Activated CD8-positive, alpha-beta T cell treated with anti-CD3 and anti-CD28 coated beads for 36 hours (primary cell): ENCODE data around the gene RARS1. TPM values are rescaled to one million over a fixed set of nuclear protein-coding genes. Genes with fewer than 3 reads are reported as not detected.
"Not testable (repeated sequence)": the region's sequence is repeated elsewhere in the genome, so short reads cannot be mapped to it uniquely, and the experiment has no call there.

Source experiments
- ATAC-seq: fragments of 200-7000 bp; cut with Tn5 transposase; one replicate; pipeline ENCODE4 v1.10.0; 2021; ENCODE audit warnings: mild to moderate bottlenecking, moderate library complexity
- CTCF ChIA-PET: fragments of 350-600 bp; sonication (Branson Sonifier 250); formaldehyde crosslinking; loops from one replicate; lab custom pipeline; 2021; ENCODE audit warnings: antibody characterized with exemption; lab: Charles Lee
- POLR2A ChIA-PET: fragments of 350-600 bp; sonication (Branson Sonifier 250); formaldehyde crosslinking; loops from one replicate; lab custom pipeline; 2021; ENCODE audit warnings: antibody characterized with exemption; lab: Charles Lee
- DNase-seq: peaks from one replicate; pipeline ENCODE4 v3.0.0-alpha.2; 2020
- H3K27ac Mint-ChIP-seq: one replicate; pipeline ENCODE4 v1.8.0; 2021; ENCODE audit warnings: mild to moderate bottlenecking, mixed read lengths
- H3K27me3 Mint-ChIP-seq: one replicate; pipeline ENCODE4 v1.8.0; 2021; ENCODE audit warnings: mixed read lengths
- H3K36me3 Mint-ChIP-seq: one replicate; pipeline ENCODE4 v1.8.0; 2021; ENCODE audit warnings: low read depth, mixed read lengths
- H3K4me1 Mint-ChIP-seq: one replicate; pipeline ENCODE4 v1.8.0; 2021; ENCODE audit warnings: low read depth, mixed read lengths
- H3K4me3 Mint-ChIP-seq: one replicate; pipeline ENCODE4 v1.8.0; 2021; ENCODE audit warnings: mild to moderate bottlenecking, moderate library complexity, mixed read lengths
- H3K9me3 Mint-ChIP-seq: one replicate; pipeline ENCODE4 v1.8.0; 2021; ENCODE audit warnings: mixed read lengths
- CTCF ChIP-seq: fragments of 200-600 bp; IDR thresholded peaks from one replicate; pipeline ENCODE4 v1.8.0; 2022; ENCODE audit warnings: antibody characterized with exemption, mild to moderate bottlenecking
- intact Hi-C: fragments of 100-400 bp; cut with micrococcal nuclease; formaldehyde crosslinking; loops from one replicate; pipeline ENCODE4 v1.10.0; 2022
- total RNA-seq, 2 experiments: library from RNA; stranded (reverse); gene quantifications; one replicate each; pipeline ENCODE4 v1.2.3, GENCODE V29; 2021

The RARS1 gene
- total RNA-seq, 2 experiments from 2014 or later = 110 to 113 TPM

GRCh38 chr5:168530621-168531150, 44.4 kb downstream of the RARS1 start:
- H3K27ac Mint-ChIP-seq = no peak overlapping the region
- peaks cover 13% of the 10 kb centered on the region for H3K36me3 Mint-ChIP-seq
- peaks cover 33% of the 10 kb centered on the region for H3K27me3 Mint-ChIP-seq
- no peak for DNase-seq
- TF ChIP-seq CTCF = no peak
- H3K4me3 Mint-ChIP-seq = peak overlapping the region; percentile 55
- CTCF ChIA-PET = no interaction called here
- ATAC-seq = no peak
- POLR2A ChIA-PET = no interaction called here
- no peaks in the 10 kb centered on the region for H3K9me3 Mint-ChIP-seq
- intact Hi-C loops = no loop called here
- H3K4me1 Mint-ChIP-seq = peaks cover 12% of the 10 kb centered on the region

GRCh38 chr5:168531191-168531590, 44.9 kb downstream of the RARS1 start:
- intact Hi-C loops = no loop called here
- H3K9me3 Mint-ChIP-seq = no peaks in the 10 kb centered on the region
- DNase-seq (no peak), ATAC-seq (no peak)
- H3K4me1 Mint-ChIP-seq = peaks cover 12% of the 10 kb centered on the region
- peaks cover 13% of the 10 kb centered on the region for H3K36me3 Mint-ChIP-seq
- ChIA-PET POLR2A (no interaction called here), CTCF (no interaction called here)
- H3K27me3 Mint-ChIP-seq = peaks cover 33% of the 10 kb centered on the region
- no peak overlapping the region for H3K4me3 Mint-ChIP-seq
- no peak for TF ChIP-seq CTCF
- H3K27ac Mint-ChIP-seq = no peak overlapping the region

GRCh38 chr5:168531987-168532864, 46.0 kb downstream of the RARS1 start:
- POLR2A ChIA-PET = no interaction called here
- Mint-ChIP-seq H3K36me3 (peaks cover 11% of the 10 kb centered on the region), H3K4me3 (no peak overlapping the region), H3K27me3 (peaks cover 33% of the 10 kb centered on the region), H3K4me1 (peaks cover 12% of the 10 kb centered on the region), H3K9me3 (no peaks in the 10 kb centered on the region), H3K27ac (no peak overlapping the region)
- TF ChIP-seq CTCF = no peak
- CTCF ChIA-PET = no interaction called here
- intact Hi-C loops = no loop called here
- ATAC-seq (no peak), DNase-seq (no peak)

- intact Hi-C loops = not testable (repeated sequence)
Measured at GRCh38 chr5:168534351-168534750, 48.1 kb downstream of the RARS1 start.

GRCh38 chr5:168537176-168537575, 50.9 kb downstream of the RARS1 start:
- intact Hi-C loops = no loop called here
- ATAC-seq (no peak), DNase-seq (no peak)
- no peak for TF ChIP-seq CTCF
- H3K4me3 Mint-ChIP-seq = no peak overlapping the region
- H3K27me3 Mint-ChIP-seq = peaks cover 5% of the 10 kb centered on the region
- H3K27ac Mint-ChIP-seq = no peak overlapping the region
- no peaks in the 10 kb centered on the region for H3K4me1 Mint-ChIP-seq
- POLR2A ChIA-PET = no interaction called here
- CTCF ChIA-PET = interaction anchor here (0.7 kb wide), 1 partner anchor 9 kb away, joined by 3 read pairs; no protein-coding TSS in a partner anchor
- H3K9me3 Mint-ChIP-seq = no peaks in the 10 kb centered on the region
- H3K36me3 Mint-ChIP-seq = no peaks in the 10 kb centered on the region

More at GRCh38 chr5:168534351-168534750, 48.1 kb downstream of the RARS1 start:
- H3K4me3 Mint-ChIP-seq, H3K9me3 Mint-ChIP-seq, POLR2A ChIA-PET, H3K36me3 Mint-ChIP-seq, H3K4me1 Mint-ChIP-seq, ATAC-seq, CTCF ChIA-PET, DNase-seq, H3K27ac Mint-ChIP-seq: not testable (repeated sequence)
- peaks cover 24% of the 10 kb centered on the region for H3K27me3 Mint-ChIP-seq
